HG03432 (cell line): Measurements from ENCODE around the gene FHL2.
A peak's percentile ranks its signal among the peaks of the same experiment; 100 is the strongest.

ENCODE experiments used
- ATAC-seq: cut with Tn5 transposase; IDR thresholded peaks from one replicate; pipeline ENCODE4 v1.9.1; 2021; ENCODE audit warnings: mild to moderate bottlenecking, moderate library complexity; ENCODE audit not compliant: unreplicated experiment

Gene FHL2

DNA sequence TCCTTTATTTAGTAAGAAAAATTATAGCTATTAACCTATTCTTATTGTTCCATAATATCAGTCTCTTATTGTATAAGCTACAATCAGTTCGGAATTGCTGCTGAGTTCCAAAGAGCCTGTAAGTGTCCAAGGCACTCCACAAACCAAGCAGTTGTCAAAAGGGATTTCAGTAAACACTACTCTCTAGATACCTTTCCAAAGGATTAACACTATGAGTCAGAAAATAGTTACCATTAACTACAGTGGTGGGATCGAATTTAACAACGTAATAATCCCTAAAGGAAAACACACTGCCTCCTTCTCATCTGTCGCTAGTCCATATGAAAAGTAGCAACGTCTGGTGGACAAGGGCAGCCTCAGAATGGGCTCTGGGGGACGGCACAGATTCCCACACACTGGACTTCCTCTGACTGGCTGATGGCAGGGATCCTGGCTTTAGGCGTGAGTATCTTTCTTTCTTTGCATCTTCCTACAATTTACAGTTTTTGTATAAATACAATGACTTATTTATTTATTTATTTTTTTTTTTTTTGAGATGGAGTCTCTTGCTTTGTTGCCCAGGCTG is 78.1 kb downstream of the FHL2 start:
- no peak for ATAC-seq

- ATAC-seq, result no peak
These were observed 80.9 kb downstream of the FHL2 start for GRCh38 chr2:105317937-105318336.

DNA sequence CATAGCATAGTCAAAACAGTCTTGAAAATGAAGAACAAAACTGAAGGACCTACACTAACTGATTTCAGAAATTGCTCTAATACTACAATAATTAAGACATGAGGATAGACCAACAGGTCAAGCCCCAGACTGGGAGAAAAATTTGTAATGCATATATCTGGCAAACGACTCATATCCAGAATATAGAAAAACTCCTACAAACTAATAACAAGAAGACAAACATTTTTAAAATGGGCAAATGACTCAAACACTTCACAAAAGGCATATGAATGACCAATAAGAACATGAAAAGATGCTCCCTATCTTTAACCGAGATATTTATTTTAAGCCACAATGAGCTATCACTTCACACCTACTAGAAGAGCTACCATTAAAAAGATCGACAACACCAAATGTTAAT is 83.5 kb downstream of the FHL2 start:
- ATAC-seq, result peak; percentile 77

- ATAC-seq, result peak; percentile 37
These were observed 85.0 kb downstream of the FHL2 start for GRCh38 chr2:105313877-105314276.
